ENCODE data around the gene CRBN. TPM values are rescaled to one million over a fixed set of nuclear protein-coding genes. Genes with fewer than 3 reads are reported as not detected.

Gene CRBN
- total and polyA plus RNA-seq, 2 donors (not counting 3 experiments of a cell fraction or from before 2014, with no cell fraction given) = 25.2 to 36.1 TPM

- Histone ChIP-seq H3K36me3 (ENCODE audit: control insufficient read depth in 2 of 2, extremely low read depth in 1 of 2, insufficient read depth in 2 of 2, low read length in 2 of 2) (no peaks in the 10 kb centered on the region), H3K4me2 (ENCODE audit: insufficient read depth, low read length) (peak overlapping the region; percentile 95), H3K9ac (replicated peaks; ENCODE audit: extremely low read depth, insufficient read depth, low read length) (peak overlapping the region; percentile 93), H3K4me1 (ENCODE audit: control insufficient read depth, extremely low read depth, insufficient read depth, low read length) (peaks cover 20% of the 10 kb centered on the region), H3K9me1 (replicated peaks; ENCODE audit: control insufficient read depth, extremely low read depth, insufficient read depth, low read length) (no peaks in the 10 kb centered on the region), H3K27ac (ENCODE audit: insufficient read depth, low read depth, low read length) (peak overlapping the region; percentile 68), H3K4me3 (replicated peaks in 1 of 3; ENCODE audit: insufficient read depth in 1 of 3, low read depth in 1 of 3, low read length in 3 of 3) (peak overlapping the region; percentile 78 to 99 (median 90)), H3K27me3 (ENCODE audit: control insufficient read depth in 2 of 2, insufficient read depth in 2 of 2, low read length in 2 of 2) (no peaks in the 10 kb centered on the region), H3K9me3 (replicated peaks; ENCODE audit: control insufficient read depth, insufficient read depth, low read length) (no peaks in the 10 kb centered on the region), H3K79me2 (ENCODE audit: control insufficient read depth, insufficient read depth, low read length) (peaks cover 30% of the 10 kb centered on the region), H2AFZ (ENCODE audit: low read depth, low read length) (peak overlapping the region; percentile 83), H4K20me1 (replicated peaks; ENCODE audit: control insufficient read depth, extremely low read depth, insufficient read depth, low read length) (no peaks in the 10 kb centered on the region)
- dilution Hi-C loops (cut with MboI; ENCODE audit: extremely low pct_ligation_motif_present, low sequenced_read_pairs) (no loop called here), intact Hi-C loops (cut with micrococcal nuclease) (loop anchor here (1.0 to 10.0 kb wide), 2 partner anchors 52 to 1316 kb away; partner anchors contain the start of genes ITPR1 and TRNT1)
- CTCF ChIA-PET = interaction anchor here (0.6 to 1.4 kb wide), 3 partner anchors 15 to 797 kb away, joined by 3 to 6 read pairs (median 5); no protein-coding TSS in a partner anchor
- POLR2A ChIA-PET = no interaction called here
- TF ChIP-seq POLR2A (IDR thresholded peaks at IDR 0.05; ENCODE audit: low read depth, low read length) (no peak), POLR2AphosphoS5 (IDR thresholded peaks at IDR 0.05; ENCODE audit: insufficient read depth, low read depth, low read length) (no peak), MAX (IDR thresholded peaks at IDR 0.05; ENCODE audit: insufficient read depth, insufficient read length) (no peak), CTCF (IDR thresholded peaks at IDR 0.05; ENCODE audit: extremely low read depth in 1 of 2, insufficient read depth in 1 of 2, low read depth in 1 of 2, low read length in 2 of 2) (no peak), FOS (IDR thresholded peaks at IDR 0.05; ENCODE audit: borderline replicate concordance, insufficient read depth, low read length) (no peak), JUN (IDR thresholded peaks at IDR 0.05; ENCODE audit: borderline replicate concordance, insufficient read depth, insufficient read length, low read depth) (no peak), MYC (IDR thresholded peaks at IDR 0.05; ENCODE audit: low read depth, low read length) (no peak), GATA2 (IDR thresholded peaks at IDR 0.05; ENCODE audit: insufficient read depth, insufficient read length, low read depth, low read length) (no peak), EZH2 (IDR thresholded peaks at IDR 0.05; ENCODE audit: borderline replicate concordance, low read depth, low read length, severe bottlenecking) (no peak)
- DNase-seq (ENCODE audit: low read depth, low spot score) = no peak
- peak; percentile 12 for FAIRE-seq
- TSS peak; percentile 53 for BruUV-seq (replicated peaks)
Measured at GRCh38 chr3:3178498-3179328, 778 bp downstream of the CRBN start.
